ENCODE measurements around the gene LYRM2.

LYRM2 gene

DNA sequence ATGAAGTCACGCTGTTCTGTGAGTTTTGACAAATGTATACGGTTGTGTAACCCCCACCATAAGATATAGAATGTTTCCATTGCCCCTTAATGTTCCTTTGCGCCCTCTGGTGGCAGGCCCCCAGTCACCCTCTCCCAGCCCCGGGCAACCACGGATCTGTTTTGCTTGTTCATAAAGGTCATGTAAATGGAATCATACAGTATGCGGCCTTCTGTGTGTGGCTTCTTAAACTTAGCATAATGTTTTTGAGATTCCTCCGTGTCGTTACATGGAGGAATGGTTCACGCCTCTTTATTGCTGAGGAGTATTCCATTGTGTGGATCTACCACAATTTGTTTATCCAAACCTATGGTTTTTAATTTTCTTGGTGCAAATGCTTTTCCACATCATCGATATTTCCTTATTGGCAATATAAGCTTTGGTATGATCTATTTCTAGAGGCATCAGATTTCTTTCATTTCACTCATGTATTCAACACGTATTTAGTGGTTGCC is 28.4 kb downstream of the LYRM2 start:
- WGBS, 2 donors (ENCODE audit: extremely low coverage in 2 of 2, insufficient read length in 2 of 2, insufficient replicate concordance in 1 of 2) = no CpG with 5 or more reads among the region's 11 CpGs
- H2AFZ ChIP-seq (ENCODE audit: low read length) = no peak overlapping the region
- H3K9me3 ChIP-seq (replicated peaks in 1 of 2; ENCODE audit: control insufficient read depth in 2 of 2, insufficient read depth in 1 of 2, low read depth in 1 of 2, low read length in 2 of 2) = peaks cover 0 to 2% of the 10 kb centered on the region in 2 donors
- peaks cover 0 to 10% of the 10 kb centered on the region in 2 donors for H3K4me1 ChIP-seq (ENCODE audit: control insufficient read depth in 2 of 2, insufficient read depth in 1 of 2, low read depth in 1 of 2, low read length in 2 of 2)
- H4K8ac ChIP-seq (ENCODE audit: low read depth, low read length) = no peak overlapping the region
- no peak overlapping the region for H2BK12ac ChIP-seq (ENCODE audit: low read length)
- peaks cover 0 to 36% of the 10 kb centered on the region in 2 donors for H3K36me3 ChIP-seq (replicated peaks in 1 of 2; ENCODE audit: control insufficient read depth in 2 of 2, insufficient read depth in 2 of 2, low read length in 2 of 2)
- H3K23ac ChIP-seq (ENCODE audit: low read depth, low read length, poor library complexity) = no peak overlapping the region
- H3K79me1 ChIP-seq (ENCODE audit: low read depth, low read length) = no peaks in the 10 kb centered on the region
- H3K4me2 ChIP-seq (ENCODE audit: insufficient read depth, low read length, poor library complexity, severe bottlenecking) = no peak overlapping the region
- no peak overlapping the region for H4K91ac ChIP-seq (ENCODE audit: low read depth, low read length, poor library complexity)
- no peak overlapping the region for H3K4me3 ChIP-seq (ENCODE audit: low read length in 2 of 2)
- no peak overlapping the region for H3K14ac ChIP-seq (ENCODE audit: low read length)
- no peak overlapping the region for H2AK5ac ChIP-seq (ENCODE audit: low read depth, low read length)
- H3K4ac ChIP-seq (ENCODE audit: low read length) = no peak overlapping the region
- H3K27ac ChIP-seq (replicated peaks; ENCODE audit: low read length) = no peak overlapping the region
- H2BK15ac ChIP-seq (ENCODE audit: low read length) = no peak overlapping the region
- no peak overlapping the region for H3K9ac ChIP-seq (ENCODE audit: low read depth, low read length, poor library complexity)
- no peak overlapping the region for H3K18ac ChIP-seq (ENCODE audit: low read length)
- no peak overlapping the region for H2BK5ac ChIP-seq (ENCODE audit: low read length)
- H2BK120ac ChIP-seq (ENCODE audit: low read depth, low read length) = no peak overlapping the region
- peak; percentile 33 for DNase-seq (ENCODE audit: low spot score)
- no peaks in the 10 kb centered on the region for H3K27me3 ChIP-seq (ENCODE audit: control insufficient read depth in 3 of 3, insufficient read depth in 3 of 3, low read depth in 1 of 3, low read length in 3 of 3)

DNA sequence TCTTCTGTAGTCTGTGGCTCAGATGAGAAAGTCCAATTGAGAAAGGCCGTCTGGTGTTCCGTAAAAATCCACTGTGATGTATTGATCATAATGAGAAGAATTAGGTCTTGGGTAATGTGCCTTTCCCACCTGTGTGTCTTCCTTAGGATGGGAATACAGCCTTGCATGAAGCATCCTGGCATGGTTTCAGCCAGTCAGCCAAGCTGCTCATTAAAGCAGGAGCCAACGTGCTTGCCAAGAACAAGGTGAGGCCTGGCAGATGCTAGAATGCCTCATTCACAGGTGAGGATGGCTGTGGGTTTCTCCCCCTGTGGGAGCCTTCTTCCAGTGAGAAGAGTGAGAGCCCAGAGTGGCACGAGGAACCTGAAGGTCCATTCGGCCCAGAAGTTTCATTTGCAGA is 32.7 kb downstream of the LYRM2 start:
- peaks cover 0 to 36% of the 10 kb centered on the region in 2 donors for H3K36me3 ChIP-seq (replicated peaks in 1 of 2; ENCODE audit: control insufficient read depth in 2 of 2, insufficient read depth in 2 of 2, low read length in 2 of 2)
- H2BK12ac ChIP-seq (ENCODE audit: low read length) = no peak overlapping the region
- H3K18ac ChIP-seq (ENCODE audit: low read length) = no peak overlapping the region
- no peaks in the 10 kb centered on the region for H3K79me1 ChIP-seq (ENCODE audit: low read depth, low read length)
- WGBS, 2 donors (ENCODE audit: extremely low coverage in 2 of 2, insufficient read length in 2 of 2, insufficient replicate concordance in 1 of 2) = no CpG with 5 or more reads among the region's 5 CpGs
- no peak overlapping the region for H2AFZ ChIP-seq (ENCODE audit: low read length)
- DNase-seq (ENCODE audit: low spot score) = no peak
- H2BK120ac ChIP-seq (ENCODE audit: low read depth, low read length) = no peak overlapping the region
- no peak overlapping the region for H3K14ac ChIP-seq (ENCODE audit: low read length)
- H3K23ac ChIP-seq (ENCODE audit: low read depth, low read length, poor library complexity) = no peak overlapping the region
- no peak overlapping the region for H3K9ac ChIP-seq (ENCODE audit: low read depth, low read length, poor library complexity)
- no peak overlapping the region for H2BK5ac ChIP-seq (ENCODE audit: low read length)
- no peak overlapping the region for H4K8ac ChIP-seq (ENCODE audit: low read depth, low read length)
- no peak overlapping the region for H2BK15ac ChIP-seq (ENCODE audit: low read length)
- H2AK5ac ChIP-seq (ENCODE audit: low read depth, low read length) = no peak overlapping the region
- no peak overlapping the region for H3K4me3 ChIP-seq (ENCODE audit: low read length in 2 of 2)
- H3K9me3 ChIP-seq (replicated peaks in 1 of 2; ENCODE audit: control insufficient read depth in 2 of 2, insufficient read depth in 1 of 2, low read depth in 1 of 2, low read length in 2 of 2) = no peaks in the 10 kb centered on the region
- H4K91ac ChIP-seq (ENCODE audit: low read depth, low read length, poor library complexity) = no peak overlapping the region
- peaks cover 0 to 1% of the 10 kb centered on the region in 2 donors for H3K4me1 ChIP-seq (ENCODE audit: control insufficient read depth in 2 of 2, insufficient read depth in 1 of 2, low read depth in 1 of 2, low read length in 2 of 2)
- H3K4me2 ChIP-seq (ENCODE audit: insufficient read depth, low read length, poor library complexity, severe bottlenecking) = no peak overlapping the region
- H3K4ac ChIP-seq (ENCODE audit: low read length) = no peak overlapping the region
- H3K27me3 ChIP-seq (ENCODE audit: control insufficient read depth in 3 of 3, insufficient read depth in 3 of 3, low read depth in 1 of 3, low read length in 3 of 3) = no peaks in the 10 kb centered on the region
- no peak overlapping the region for H3K27ac ChIP-seq (replicated peaks; ENCODE audit: low read length)

GRCh38 chr6:89604653-89605052 is 33.9 kb downstream of the LYRM2 start:
- peaks cover 0 to 36% of the 10 kb centered on the region in 2 donors for H3K36me3 ChIP-seq (replicated peaks in 1 of 2; ENCODE audit: control insufficient read depth in 2 of 2, insufficient read depth in 2 of 2, low read length in 2 of 2)
- H2AFZ ChIP-seq (ENCODE audit: low read length) = no peak overlapping the region
- peak overlapping the region; percentile 35 for H3K18ac ChIP-seq (ENCODE audit: low read length)
- H3K4me3 ChIP-seq (ENCODE audit: low read length in 2 of 2) = no peak overlapping the region
- DNase-seq (ENCODE audit: low spot score) = no peak
- no peaks in the 10 kb centered on the region for H3K9me3 ChIP-seq (replicated peaks in 1 of 2; ENCODE audit: control insufficient read depth in 2 of 2, insufficient read depth in 1 of 2, low read depth in 1 of 2, low read length in 2 of 2)
- H2BK5ac ChIP-seq (ENCODE audit: low read length) = no peak overlapping the region
- WGBS, 2 donors (ENCODE audit: extremely low coverage in 2 of 2, insufficient read length in 2 of 2, insufficient replicate concordance in 1 of 2) = no CpG with 5 or more reads among the region's 5 CpGs
- H3K9ac ChIP-seq (ENCODE audit: low read depth, low read length, poor library complexity) = no peak overlapping the region
- H3K79me1 ChIP-seq (ENCODE audit: low read depth, low read length) = no peaks in the 10 kb centered on the region
- H3K23ac ChIP-seq (ENCODE audit: low read depth, low read length, poor library complexity) = no peak overlapping the region
- peaks cover 0 to 1% of the 10 kb centered on the region in 2 donors for H3K4me1 ChIP-seq (ENCODE audit: control insufficient read depth in 2 of 2, insufficient read depth in 1 of 2, low read depth in 1 of 2, low read length in 2 of 2)
- no peak overlapping the region for H3K4ac ChIP-seq (ENCODE audit: low read length)
- no peak overlapping the region for H4K8ac ChIP-seq (ENCODE audit: low read depth, low read length)
- H2AK5ac ChIP-seq (ENCODE audit: low read depth, low read length) = peak overlapping the region; percentile 50
- no peak overlapping the region for H4K91ac ChIP-seq (ENCODE audit: low read depth, low read length, poor library complexity)
- H2BK15ac ChIP-seq (ENCODE audit: low read length) = no peak overlapping the region
- H3K27ac ChIP-seq (replicated peaks; ENCODE audit: low read length) = no peak overlapping the region
- no peaks in the 10 kb centered on the region for H3K27me3 ChIP-seq (ENCODE audit: control insufficient read depth in 3 of 3, insufficient read depth in 3 of 3, low read depth in 1 of 3, low read length in 3 of 3)
- H2BK12ac ChIP-seq (ENCODE audit: low read length) = no peak overlapping the region
- H2BK120ac ChIP-seq (ENCODE audit: low read depth, low read length) = no peak overlapping the region
- H3K14ac ChIP-seq (ENCODE audit: low read length) = peak overlapping the region; percentile 47
- no peak overlapping the region for H3K4me2 ChIP-seq (ENCODE audit: insufficient read depth, low read length, poor library complexity, severe bottlenecking)

- no peak overlapping the region for H3K18ac ChIP-seq (ENCODE audit: low read length)
- no peak for DNase-seq (ENCODE audit: low spot score)
- H3K4me1 ChIP-seq (ENCODE audit: control insufficient read depth in 2 of 2, insufficient read depth in 1 of 2, low read depth in 1 of 2, low read length in 2 of 2) = peaks cover 1 to 2% of the 10 kb centered on the region in 2 donors
- H3K79me1 ChIP-seq (ENCODE audit: low read depth, low read length) = no peaks in the 10 kb centered on the region
- H4K8ac ChIP-seq (ENCODE audit: low read depth, low read length) = no peak overlapping the region
- no peaks in the 10 kb centered on the region for H3K9me3 ChIP-seq (replicated peaks in 1 of 2; ENCODE audit: control insufficient read depth in 2 of 2, insufficient read depth in 1 of 2, low read depth in 1 of 2, low read length in 2 of 2)
- H3K23ac ChIP-seq (ENCODE audit: low read depth, low read length, poor library complexity) = no peak overlapping the region
- H3K14ac ChIP-seq (ENCODE audit: low read length) = no peak overlapping the region
- WGBS, 2 donors (ENCODE audit: extremely low coverage in 2 of 2, insufficient read length in 2 of 2, insufficient replicate concordance in 1 of 2) = no CpG with 5 or more reads among the region's 6 CpGs
- no peak overlapping the region for H2AFZ ChIP-seq (ENCODE audit: low read length)
- no peak overlapping the region for H2BK5ac ChIP-seq (ENCODE audit: low read length)
- H3K4ac ChIP-seq (ENCODE audit: low read length) = no peak overlapping the region
- H3K4me2 ChIP-seq (ENCODE audit: insufficient read depth, low read length, poor library complexity, severe bottlenecking) = no peak overlapping the region
- H3K27me3 ChIP-seq (ENCODE audit: control insufficient read depth in 3 of 3, insufficient read depth in 3 of 3, low read depth in 1 of 3, low read length in 3 of 3) = no peaks in the 10 kb centered on the region
- H3K36me3 ChIP-seq (replicated peaks in 1 of 2; ENCODE audit: control insufficient read depth in 2 of 2, insufficient read depth in 2 of 2, low read length in 2 of 2) = peaks cover 0 to 23% of the 10 kb centered on the region in 2 donors
- no peak overlapping the region for H2BK12ac ChIP-seq (ENCODE audit: low read length)
- H3K27ac ChIP-seq (replicated peaks; ENCODE audit: low read length) = no peak overlapping the region
- H4K91ac ChIP-seq (ENCODE audit: low read depth, low read length, poor library complexity) = no peak overlapping the region
- no peak overlapping the region for H2BK15ac ChIP-seq (ENCODE audit: low read length)
- no peak overlapping the region for H3K4me3 ChIP-seq (ENCODE audit: low read length in 2 of 2)
- H2BK120ac ChIP-seq (ENCODE audit: low read depth, low read length) = no peak overlapping the region
- no peak overlapping the region for H3K9ac ChIP-seq (ENCODE audit: low read depth, low read length, poor library complexity)
- H2AK5ac ChIP-seq (ENCODE audit: low read depth, low read length) = no peak overlapping the region
Observed at GRCh38 chr6:89602166-89602565, 36.4 kb downstream of the LYRM2 start.
